Right kidney (tissue), 1 donor: Measurements from ENCODE around the gene AKTIP.

ENCODE experiments used
- DNase-seq: peaks from one replicate; pipeline ENCODE4 v3.0.0-alpha.2; 2016

Gene AKTIP

DNA sequence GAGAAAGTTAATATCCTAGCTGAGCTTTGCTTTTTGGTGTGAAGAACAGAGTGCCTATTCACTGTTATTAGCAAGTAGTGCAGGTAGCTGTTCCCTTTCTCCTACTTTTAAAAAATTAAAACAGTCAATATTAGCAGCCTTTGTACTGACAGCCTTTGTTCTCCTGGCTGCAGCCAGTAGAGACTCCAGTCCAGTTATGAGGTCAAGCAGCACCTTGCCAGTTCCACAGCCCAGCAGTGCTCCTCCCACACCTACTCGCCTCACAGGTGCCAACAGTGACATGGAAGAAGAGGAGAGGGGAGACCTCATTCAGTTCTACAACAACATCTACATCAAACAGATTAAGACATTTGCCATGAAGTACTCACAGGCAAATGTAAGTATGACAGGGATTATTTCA, 22.6 kb downstream of the AKTIP start:
- no peak for DNase-seq

DNA sequence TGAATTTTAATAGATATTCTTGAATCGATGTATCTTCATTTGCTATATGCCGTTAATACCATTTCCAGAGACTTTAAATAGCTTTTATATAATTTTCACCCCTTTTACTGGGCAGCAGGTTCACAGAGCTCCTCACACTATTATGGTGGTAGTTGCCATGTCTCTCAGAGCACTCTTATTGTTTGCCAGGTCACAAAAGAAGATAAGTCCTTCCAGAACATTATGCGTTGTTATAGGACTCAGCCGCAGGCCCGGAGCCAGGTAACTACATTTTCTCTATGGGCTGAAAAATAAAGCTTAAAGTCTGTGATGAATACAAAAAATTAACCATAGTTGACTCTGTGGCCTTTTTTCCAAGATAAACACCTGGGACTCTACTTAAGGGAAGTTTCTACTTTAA, 24.0 kb downstream of the AKTIP start:
- no peak for DNase-seq

DNA sequence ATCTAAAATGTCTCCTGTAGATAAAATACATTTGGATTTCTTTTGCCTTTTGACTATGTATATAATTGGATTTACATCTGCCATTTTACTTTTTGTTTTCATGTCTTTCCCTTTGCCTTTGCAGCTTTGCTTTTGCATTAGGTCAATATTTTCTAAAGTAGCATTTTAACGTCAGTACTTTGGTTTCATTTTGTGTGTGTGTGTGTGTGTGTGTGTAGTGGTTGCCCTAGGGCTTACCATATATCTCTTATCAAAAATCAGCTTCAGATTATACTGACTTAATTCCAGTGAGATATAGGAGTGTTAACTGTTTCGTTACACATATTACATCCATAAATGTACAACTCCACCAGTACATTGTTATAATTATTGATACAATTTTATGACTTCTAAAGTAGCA, 26.1 kb downstream of the AKTIP start:
- DNase-seq: no peak

DNA sequence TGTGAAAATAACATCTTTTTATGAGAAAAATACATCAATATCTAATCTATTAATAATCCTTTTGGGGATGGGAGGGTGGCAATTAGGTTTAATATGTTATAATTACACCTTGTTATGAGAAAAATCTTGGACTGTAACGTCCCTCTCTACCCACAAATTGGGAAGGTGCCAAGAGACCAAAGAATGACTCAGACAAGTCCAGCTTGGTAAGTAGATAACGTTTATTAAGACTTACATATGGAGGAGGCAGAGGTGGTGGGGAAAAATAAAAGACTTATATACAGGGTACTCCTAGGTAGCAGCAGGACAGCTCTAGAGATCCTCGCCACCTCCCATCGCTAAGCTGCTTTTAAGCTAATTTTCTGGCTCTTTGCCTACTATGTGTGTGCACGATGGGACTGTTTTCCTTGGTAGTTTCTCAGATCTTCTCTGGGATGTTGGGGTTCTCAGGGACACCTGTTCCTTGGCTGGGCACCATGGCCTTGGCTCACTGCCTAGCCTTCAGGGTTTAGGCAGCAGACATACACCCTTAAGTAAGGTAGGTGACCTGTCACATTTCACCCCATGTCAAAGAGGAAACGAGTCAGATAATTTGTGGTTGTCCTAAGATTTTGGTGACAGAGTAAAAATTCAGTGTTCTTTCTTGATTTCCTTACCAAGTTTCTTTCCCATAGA, 37.3 kb downstream of the AKTIP start:
- no peak for DNase-seq

- no peak for DNase-seq
Measured at GRCh38 chr16:53458635-53459034, 44.4 kb downstream of the AKTIP start.

DNA sequence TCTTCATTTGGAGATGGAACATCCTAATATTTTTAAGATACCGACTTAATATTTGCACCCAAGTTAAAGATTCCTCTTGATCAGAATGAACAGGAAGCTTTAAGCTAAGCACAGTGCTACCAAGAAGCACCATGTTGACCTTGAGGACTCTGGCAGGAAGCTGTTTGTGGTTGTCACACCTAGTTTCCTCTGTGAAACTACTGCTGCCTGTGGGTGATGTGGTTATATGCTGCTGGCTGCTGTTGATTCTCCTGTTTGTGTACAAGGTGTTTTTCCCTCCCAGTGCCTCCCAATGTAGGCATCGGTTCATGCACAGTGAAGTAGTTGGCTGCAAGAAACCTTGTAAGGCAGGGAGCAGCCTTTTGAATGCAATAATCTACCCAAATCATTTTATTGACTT, 45.3 kb downstream of the AKTIP start:
- no peak for DNase-seq

DNA sequence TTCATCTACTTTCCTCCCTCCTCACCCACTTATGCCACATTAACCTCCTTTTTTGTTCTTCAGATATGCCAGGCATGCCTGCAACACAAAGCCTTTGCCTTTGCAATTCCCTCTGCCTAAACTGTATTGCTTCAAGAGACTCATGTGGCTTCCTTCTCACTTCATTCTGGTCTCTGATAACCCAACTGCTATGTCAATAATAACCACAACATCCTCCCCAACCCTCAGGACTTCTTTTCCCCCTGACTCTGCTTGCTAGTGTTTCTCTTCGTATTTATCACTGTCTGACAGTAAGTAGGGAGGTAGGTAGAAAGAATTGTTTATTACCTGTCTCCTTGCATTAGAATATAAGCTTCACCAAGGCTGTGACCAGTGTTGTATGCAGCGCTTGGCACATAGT, 46.4 kb downstream of the AKTIP start:
- no peak for DNase-seq

GRCh38 chr16:53453928-53454327, 49.1 kb downstream of the AKTIP start:
- DNase-seq: no peak

- DNase-seq: no peak
Measured at GRCh38 chr16:53449816-53450517, 53.0 kb downstream of the AKTIP start.

- no peak for DNase-seq
Measured at GRCh38 chr16:53446090-53446489, 56.9 kb downstream of the AKTIP start.

- no peak for DNase-seq
Measured at GRCh38 chr16:53445534-53445933, 57.5 kb downstream of the AKTIP start.
